GM21528 (cell line): ENCODE results near the gene CACNA1H.

Experiments
- ATAC-seq: cut with Tn5 transposase; IDR thresholded peaks from one replicate; pipeline ENCODE4 v1.9.1; 2021; ENCODE audit warnings: mild to moderate bottlenecking, moderate library complexity; ENCODE audit not compliant: unreplicated experiment, low FRiP score

CACNA1H gene

DNA sequence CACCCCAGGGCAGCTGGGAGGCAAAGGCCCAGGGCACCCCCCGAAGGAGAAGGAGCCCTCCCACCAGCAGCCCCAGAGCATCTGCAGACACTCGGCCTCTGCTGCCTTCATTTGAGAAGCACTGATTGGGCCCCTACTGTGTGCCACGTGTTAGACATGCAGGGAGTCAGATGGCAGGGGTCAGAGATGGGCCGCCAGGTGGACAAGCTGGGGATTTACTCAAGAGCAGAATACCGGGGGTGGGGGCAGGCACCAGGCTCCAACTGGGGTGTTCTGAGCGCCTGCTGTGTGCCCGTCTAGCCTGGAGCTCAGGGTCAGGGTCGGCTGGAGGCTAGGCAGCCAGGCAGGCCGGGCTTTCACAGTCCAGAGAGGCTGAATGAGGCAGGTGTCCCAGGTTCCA, 53.4 kb downstream of the CACNA1H start:
- ATAC-seq: no peak

DNA sequence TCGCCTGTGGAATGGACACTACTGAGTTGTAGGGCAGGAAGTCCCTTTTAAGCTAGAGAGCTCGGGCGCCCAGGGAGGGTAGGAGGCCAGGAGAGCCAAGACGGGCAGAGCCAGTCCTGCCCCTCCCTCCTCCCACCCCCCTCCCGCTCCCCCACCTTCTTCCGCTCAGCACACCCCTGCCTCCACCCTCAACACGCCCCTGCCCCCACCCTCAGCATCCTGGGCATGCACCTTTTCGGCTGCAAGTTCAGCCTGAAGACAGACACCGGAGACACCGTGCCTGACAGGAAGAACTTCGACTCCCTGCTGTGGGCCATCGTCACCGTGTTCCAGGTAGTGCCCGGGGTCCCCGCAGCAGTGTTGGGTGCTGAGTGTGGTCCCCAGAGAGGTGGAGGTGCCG, 53.9 kb downstream of the CACNA1H start:
- ATAC-seq: no peak

DNA sequence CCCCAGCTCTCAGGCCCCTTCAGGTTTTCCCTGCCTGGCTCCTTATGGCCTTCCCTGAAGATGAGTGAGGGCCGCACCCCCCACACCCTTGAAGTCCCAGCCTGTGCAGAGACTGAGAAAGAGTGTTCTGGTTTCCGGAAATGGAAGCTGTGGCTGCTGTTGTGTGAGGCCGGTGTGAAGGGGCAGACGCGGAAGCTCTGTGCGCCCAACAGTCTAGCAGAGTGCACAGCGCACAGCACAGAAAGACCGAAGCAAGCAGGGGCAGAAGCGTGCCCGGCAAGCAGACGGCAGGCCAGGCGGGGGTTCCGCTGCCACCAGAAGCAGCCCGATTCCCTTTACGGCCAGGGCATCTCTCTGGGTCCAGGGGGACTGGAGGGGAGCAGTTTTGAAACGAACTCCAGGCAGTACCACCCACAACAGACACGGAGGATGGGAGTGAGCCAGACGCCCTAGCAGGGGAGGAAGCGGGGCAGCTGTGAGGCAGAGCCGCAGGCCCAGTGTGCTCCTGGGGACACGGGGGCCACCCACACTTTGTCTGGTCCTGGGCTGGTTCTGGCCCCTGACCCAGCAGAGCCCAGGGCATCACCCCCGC, 55.4 kb downstream of the CACNA1H start:
- ATAC-seq: no peak

DNA sequence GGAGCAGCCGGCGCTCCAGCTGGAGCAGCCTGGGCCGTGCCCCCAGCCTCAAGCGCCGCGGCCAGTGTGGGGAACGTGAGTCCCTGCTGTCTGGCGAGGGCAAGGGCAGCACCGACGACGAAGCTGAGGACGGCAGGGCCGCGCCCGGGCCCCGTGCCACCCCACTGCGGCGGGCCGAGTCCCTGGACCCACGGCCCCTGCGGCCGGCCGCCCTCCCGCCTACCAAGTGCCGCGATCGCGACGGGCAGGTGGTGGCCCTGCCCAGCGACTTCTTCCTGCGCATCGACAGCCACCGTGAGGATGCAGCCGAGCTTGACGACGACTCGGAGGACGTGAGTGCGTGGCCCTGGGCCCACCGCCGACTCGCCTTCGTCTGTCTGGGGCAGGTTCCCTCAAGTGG, 56.2 kb downstream of the CACNA1H start:
- no peak for ATAC-seq

DNA sequence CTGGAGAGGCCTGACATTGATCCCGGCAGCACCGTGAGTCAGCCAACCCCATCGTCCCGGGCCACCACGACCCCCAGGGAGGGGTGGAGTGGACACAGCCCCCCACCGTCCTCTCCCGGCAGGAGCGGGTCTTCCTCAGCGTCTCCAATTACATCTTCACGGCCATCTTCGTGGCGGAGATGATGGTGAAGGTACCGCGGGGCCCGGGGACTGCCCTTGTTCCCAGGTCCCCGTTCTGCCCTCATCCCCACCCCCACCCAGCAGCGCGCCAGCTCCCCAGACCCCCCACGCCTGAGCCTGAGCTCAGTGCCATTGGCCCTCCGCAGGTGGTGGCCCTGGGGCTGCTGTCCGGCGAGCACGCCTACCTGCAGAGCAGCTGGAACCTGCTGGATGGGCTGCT, 57.6 kb downstream of the CACNA1H start:
- ATAC-seq: no peak

DNA sequence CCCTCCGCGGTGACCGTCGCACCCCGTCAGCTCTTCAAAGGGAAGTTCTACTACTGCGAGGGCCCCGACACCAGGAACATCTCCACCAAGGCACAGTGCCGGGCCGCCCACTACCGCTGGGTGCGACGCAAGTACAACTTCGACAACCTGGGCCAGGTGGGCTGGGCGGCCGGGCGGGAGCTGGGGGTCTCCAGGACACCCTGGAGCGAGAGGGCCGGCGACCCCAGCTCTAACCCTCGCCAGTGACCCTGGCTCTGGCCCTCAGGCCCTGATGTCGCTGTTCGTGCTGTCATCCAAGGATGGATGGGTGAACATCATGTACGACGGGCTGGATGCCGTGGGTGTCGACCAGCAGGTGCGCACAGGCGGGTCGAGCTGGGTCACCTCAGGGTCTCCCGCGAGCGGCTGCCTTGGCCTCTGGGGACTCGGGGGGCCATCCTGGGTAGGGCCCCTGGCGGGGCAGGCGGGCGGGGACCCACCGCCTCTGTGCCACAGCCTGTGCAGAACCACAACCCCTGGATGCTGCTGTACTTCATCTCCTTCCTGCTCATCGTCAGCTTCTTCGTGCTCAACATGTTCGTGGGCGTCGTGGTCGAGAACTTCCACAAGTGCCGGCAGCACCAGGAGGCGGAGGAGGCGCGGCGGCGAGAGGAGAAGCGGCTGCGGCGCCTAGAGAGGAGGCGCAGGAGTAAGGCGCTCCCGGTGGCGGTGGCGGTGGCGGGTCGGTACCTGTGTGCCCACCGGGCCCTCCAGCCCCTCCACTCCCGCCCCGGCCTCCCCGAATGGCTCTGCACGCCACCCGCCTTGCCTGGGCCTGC, 58.8 kb downstream of the CACNA1H start:
- ATAC-seq: no peak

DNA sequence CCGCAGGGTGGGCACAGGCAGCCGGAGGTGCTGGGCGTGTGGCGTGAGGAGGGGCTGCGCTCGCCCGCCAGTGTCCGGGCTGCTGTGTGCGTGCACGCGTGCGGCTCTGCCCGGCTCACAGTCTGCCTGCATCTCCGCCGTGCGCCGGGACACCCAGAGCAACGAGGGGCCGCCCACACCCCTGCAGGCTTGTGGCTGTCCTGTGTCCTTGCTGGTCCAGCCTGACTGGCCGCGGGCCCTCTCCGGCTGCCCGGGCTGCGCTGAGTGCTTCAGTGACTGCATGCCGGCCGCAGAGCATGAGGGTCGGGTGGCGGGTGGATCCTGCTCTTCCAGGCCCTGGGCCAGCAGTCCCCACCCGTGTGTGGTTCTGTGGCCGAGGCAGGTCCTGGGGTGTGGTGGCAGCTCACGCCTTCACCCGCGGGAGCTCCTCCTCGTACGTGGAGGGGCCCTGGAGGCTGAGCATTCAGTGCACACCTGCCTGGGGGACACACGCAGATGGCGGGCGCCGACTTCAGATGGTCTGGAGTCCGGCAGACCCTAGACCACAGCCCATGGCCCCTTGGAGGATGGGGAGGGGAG, 59.8 kb downstream of the CACNA1H start:
- no peak for ATAC-seq

DNA sequence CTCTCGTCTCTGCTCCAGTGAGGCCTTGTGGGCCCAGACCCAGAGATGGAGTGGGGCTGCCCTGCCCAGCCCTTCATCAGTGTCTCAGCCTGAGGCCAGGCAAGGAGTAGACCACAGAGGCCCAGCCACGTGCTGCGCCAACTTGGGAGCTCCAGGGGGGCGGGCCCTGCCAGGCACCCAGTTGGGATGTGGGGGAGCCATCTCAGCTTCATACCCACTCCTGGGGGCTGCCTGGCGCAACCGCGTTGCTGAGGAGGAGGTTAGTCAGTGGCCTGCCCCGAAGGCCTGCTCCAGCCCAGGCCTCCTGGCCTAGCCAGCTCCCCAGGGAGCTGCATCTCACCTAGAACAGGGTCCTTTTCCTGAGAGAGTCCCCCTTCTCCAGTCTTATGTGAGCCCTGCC, 60.3 kb downstream of the CACNA1H start:
- ATAC-seq: no peak

DNA sequence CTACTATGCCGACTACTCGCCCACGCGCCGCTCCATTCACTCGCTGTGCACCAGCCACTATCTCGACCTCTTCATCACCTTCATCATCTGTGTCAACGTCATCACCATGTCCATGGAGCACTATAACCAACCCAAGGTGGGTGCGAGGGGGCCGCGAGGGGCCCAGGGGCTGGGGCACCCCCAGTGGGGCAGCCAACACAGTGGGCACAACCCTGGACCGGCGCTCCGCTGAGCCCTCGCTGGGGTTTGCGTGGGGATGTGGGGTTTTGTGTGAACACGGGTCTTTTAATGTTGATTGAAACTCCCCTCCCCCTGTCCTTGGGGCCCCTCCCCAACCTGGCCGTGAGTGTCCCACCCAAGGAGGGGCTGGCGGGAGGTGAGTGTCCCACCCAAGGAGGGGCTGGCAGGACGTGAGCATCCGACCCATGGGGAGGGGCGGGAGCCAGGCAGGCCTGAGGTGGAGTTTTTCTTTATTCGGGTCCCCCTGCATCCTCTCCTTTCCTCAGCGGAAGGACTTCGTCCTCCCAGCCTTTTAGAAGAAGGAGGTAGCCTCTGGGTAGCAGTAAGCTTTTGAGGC, 61.0 kb downstream of the CACNA1H start:
- ATAC-seq: no peak

DNA sequence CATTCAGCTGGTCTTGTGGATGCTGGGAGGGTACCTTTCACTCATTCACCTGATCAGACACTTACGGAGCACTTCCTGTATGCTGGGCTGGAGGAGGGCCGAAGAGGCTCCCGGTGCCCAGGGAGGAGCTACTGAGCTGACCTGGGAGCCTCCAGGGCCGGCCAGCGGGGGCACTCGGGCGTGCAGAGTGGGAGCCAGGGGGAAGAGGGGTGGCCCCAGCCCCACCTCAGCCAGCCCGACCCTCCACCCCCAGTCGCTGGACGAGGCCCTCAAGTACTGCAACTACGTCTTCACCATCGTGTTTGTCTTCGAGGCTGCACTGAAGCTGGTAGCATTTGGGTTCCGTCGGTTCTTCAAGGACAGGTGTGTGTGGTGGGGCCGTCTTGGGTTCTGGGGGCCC, 61.8 kb downstream of the CACNA1H start:
- no peak for ATAC-seq

DNA sequence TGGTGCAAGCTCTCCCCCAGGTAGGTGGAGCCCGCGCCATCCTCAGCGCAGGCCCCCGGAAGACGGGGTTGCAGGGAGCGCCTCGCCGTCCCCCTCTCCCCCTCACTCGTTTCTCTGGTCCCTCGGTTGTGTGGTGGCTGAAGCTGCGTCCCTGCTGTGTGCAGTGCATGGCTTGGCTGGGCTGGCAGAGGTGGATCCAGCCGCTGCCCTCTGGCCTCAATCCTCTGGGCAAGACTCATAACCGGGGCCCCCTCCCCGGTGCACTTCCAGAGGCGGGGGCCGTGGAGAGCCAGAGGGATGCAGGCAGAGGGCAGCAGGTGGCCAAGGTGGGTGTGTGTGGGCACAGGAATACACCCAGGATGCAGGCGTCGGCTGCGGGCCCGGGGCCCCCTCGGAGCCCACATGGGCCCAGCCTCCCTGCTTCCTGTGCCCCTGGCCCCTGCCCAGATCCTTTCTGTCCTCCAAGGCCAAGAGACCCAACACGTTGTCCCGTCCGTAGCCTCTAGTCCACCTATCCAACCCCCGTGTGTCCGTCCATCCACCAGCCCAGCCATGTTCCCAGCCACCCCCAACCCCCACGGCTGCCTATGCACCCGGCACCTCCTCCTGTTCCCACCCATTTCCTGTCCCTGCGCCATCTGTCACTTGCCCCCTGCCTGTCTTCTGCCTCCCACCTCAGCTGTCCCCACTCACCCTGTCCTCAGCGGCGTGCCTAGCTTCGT, 62.8 kb downstream of the CACNA1H start:
- ATAC-seq: no peak

DNA sequence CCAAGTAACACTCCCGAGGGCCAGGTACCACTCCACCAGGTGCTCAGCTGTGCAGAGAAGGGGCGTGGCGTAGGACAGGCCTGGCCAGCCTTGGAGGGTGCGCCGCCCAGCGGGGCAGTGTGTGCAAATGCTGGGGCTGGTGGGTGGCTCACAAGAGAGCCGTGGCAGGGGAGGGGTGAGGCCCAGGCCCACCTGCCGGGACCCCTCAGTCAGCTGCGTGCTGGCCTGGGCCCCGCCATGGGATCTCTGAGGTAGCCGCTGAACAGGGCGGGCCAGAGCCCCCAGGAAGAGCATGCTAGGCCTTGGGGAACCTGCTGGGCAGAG, 63.4 kb downstream of the CACNA1H start:
- ATAC-seq: no peak

DNA sequence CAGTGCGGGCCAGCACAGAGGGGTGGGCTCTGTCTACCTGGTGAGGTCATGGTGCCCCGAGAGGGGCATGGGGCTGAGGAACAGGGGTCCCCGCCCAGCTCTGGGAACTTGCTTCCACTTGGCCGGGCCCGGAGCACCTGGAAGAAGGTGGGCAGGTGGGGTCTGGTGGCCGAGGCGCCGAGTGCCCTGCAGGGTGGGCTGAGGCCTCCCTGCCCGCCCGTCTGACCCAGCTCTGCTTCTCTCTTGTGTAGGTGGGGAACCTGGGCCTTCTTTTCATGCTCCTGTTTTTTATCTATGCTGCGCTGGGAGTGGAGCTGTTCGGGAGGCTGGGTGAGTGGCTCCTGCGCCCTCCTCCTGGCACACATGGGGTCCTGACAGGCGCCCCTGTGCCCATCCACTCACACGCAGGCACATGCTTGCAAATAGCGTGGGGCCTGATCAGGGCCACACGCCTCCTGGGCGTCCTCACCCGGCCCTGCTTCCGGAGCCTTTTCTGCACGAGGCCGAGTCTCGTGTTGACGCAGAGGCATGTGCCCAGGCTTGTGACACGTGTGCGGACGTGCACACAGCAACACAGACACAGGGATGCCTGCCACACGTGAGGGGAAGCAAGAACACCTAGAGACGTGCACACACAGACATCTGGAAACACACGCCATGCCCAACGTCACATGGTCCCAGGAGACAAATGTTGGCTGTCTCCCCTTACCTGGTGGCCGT, 63.9 kb downstream of the CACNA1H start:
- ATAC-seq: no peak

DNA sequence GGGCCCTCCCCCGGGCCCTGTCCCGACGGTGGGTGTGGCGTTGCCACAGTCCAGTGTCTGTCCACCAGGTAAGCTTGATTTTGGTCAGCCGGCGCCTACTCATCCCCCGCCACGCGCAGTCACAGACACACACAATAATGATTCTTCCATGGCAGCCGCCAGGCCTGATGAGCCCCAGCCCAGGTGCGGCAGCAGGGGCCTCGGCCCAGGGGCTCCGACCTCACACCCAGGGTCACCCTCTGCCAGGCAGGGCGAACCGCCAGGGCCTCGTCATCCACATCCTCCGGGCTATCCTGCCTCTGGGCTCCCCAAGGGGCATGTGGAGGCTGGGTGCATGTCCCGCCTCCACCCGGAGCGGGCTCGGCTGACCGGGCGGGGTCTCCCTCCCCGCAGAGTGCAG, 64.6 kb downstream of the CACNA1H start:
- ATAC-seq: no peak

DNA sequence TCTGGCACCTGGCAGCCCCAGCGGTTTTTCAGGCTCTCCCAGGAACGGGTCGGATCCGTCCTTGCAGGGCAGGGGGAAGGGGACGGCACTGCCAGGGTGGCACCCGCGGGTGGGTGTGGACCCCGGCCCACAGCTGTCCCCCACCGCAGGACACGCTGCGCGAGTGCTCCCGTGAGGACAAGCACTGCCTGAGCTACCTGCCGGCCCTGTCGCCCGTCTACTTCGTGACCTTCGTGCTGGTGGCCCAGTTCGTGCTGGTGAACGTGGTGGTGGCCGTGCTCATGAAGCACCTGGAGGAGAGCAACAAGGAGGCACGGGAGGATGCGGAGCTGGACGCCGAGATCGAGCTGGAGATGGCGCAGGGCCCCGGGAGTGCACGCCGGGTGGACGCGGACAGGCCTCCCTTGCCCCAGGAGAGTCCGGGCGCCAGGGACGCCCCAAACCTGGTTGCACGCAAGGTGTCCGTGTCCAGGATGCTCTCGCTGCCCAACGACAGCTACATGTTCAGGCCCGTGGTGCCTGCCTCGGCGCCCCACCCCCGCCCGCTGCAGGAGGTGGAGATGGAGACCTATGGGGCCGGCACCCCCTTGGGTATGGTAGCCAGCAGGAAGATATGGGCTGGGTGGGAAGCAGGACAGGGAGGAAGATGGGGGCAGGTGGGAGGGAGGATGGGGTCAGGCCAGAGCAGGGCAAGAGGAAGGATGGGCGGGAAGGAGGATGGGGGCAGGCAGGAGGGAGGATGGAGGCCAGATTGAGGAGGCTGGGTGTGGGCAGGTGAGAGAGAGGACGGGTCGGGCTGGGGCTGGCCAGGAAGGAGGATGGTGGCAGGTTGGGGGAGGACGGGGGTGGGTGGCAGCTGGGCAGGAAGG, 65.4 kb downstream of the CACNA1H start:
- ATAC-seq: no peak

DNA sequence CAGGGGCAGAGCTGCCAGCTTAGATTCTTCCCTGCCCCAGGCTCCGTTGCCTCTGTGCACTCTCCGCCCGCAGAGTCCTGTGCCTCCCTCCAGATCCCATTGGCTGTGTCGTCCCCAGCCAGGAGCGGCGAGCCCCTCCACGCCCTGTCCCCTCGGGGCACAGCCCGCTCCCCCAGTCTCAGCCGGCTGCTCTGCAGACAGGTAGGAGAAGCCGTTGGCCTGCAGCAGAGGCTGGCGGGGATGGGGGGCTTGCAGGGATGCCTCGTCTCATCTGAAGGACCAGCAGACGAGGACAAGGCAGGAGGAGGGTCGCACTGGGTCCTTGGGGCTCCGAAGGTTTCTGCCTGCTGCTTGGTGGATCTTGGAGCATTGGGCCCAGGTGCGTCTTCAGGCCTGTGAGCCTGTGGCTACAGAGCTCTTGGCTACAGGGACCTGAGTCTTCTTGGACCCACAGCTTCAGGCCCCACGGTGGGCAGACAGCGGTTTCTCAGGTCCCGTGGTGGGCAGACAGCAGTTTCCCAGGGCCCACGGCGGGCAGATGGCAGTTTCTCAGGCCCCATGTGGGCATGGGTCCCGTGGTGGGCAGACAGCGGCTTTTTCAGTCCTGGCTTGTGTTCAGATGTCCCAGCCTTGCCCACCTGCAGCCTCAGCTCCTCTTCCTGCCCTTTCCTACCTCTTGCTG, 66.2 kb downstream of the CACNA1H start:
- ATAC-seq: no peak

DNA sequence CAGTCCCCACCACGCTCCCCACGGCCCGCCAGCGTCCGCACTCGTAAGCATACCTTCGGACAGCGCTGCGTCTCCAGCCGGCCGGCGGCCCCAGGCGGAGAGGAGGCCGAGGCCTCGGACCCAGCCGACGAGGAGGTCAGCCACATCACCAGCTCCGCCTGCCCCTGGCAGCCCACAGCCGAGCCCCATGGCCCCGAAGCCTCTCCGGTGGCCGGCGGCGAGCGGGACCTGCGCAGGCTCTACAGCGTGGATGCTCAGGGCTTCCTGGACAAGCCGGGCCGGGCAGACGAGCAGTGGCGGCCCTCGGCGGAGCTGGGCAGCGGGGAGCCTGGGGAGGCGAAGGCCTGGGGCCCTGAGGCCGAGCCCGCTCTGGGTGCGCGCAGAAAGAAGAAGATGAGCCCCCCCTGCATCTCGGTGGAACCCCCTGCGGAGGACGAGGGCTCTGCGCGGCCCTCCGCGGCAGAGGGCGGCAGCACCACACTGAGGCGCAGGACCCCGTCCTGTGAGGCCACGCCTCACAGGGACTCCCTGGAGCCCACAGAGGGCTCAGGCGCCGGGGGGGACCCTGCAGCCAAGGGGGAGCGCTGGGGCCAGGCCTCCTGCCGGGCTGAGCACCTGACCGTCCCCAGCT, 67.3 kb downstream of the CACNA1H start:
- ATAC-seq: no peak

DNA sequence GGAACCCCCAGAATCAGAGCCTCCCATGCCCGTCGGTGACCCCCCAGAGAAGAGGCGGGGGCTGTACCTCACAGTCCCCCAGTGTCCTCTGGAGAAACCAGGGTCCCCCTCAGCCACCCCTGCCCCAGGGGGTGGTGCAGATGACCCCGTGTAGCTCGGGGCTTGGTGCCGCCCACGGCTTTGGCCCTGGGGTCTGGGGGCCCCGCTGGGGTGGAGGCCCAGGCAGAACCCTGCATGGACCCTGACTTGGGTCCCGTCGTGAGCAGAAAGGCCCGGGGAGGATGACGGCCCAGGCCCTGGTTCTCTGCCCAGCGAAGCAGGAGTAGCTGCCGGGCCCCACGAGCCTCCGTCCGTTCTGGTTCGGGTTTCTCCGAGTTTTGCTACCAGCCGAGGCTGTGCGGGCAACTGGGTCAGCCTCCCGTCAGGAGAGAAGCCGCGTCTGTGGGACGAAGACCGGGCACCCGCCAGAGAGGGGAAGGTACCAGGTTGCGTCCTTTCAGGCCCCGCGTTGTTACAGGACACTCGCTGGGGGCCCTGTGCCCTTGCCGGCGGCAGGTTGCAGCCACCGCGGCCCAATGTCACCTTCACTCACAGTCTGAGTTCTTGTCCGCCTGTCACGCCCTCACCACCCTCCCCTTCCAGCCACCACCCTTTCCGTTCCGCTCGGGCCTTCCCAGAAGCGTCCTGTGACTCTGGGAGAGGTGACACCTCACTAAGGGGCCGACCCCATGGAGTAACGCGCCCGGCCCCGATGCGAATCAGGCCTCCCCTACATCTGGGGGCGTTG, 68.1 kb downstream of the CACNA1H start:
- ATAC-seq: no peak
